Right lobe of liver (tissue), 6 donors: Measurements from ENCODE around the gene HIF3A. TPM values are rescaled to one million over a fixed set of nuclear protein-coding genes. Genes with fewer than 3 reads are reported as not detected.
"Not testable (repeated sequence)": the region's sequence is repeated elsewhere in the genome, so short reads cannot be mapped to it uniquely, and the experiment has no call there.

Experiments used
- ATAC-seq, 4 donors: fragments of 200-7000 bp; cut with Tn5 transposase; one replicate each; pipeline ENCODE4 v1.9.1; 2020; ENCODE audit warnings: mild to moderate bottlenecking in 4 of 4, moderate library complexity in 4 of 4
- DNase-seq, 3 donors: peaks; one replicate each; pipeline ENCODE4 v3.0.0-alpha.2; 2020
- H3K27ac ChIP-seq, 3 donors: fragments of 200-600 bp; one replicate each; pipeline ENCODE4 v1.8.0; 2022
- H3K27me3 ChIP-seq, 2 donors: fragments of 200-600 bp; one replicate each; pipeline ENCODE4 v1.8.0; 2022
- H3K36me3 ChIP-seq, 4 donors: fragments of 200-600 bp; sonication (generic) in 1 of 4; one replicate each; pipeline versions ENCODE4 v1.5.1 to v1.8.0; 2017 to 2022; ENCODE audit warnings: control low read depth in 1 of 4
- H3K4me1 ChIP-seq, 4 donors: fragments of 200-600 bp; sonication (generic) in 1 of 4; one replicate each; pipeline versions ENCODE4 v1.5.1 to v1.8.0; 2017 to 2022; ENCODE audit warnings: control low read depth in 1 of 4
- H3K4me3 ChIP-seq, 3 donors: fragments of 200-600 bp; one replicate each; pipeline ENCODE4 v1.8.0; 2022
- H3K9me3 ChIP-seq, 4 donors: fragments of 200-600 bp; sonication (generic) in 1 of 4; one replicate each; pipeline versions ENCODE4 v1.5.1 to v1.8.0; 2017 to 2022; ENCODE audit warnings: control low read depth in 1 of 4
- POLR2A ChIP-seq: fragments of 450-650 bp; IDR thresholded peaks from one replicate; pipeline ENCODE4 v1.6.1; 2017; ENCODE audit warnings: antibody characterized with exemption, mild to moderate bottlenecking
- WGBS: methylation state at CpG from one replicate; pipeline ENCODE4 v1.1.6; 2018; ENCODE audit warnings: low coverage, low lambda C conversion rate; ENCODE audit not compliant: insufficient coverage; ENCODE audit errors: missing lambda C conversion rate; 5-methylcytosine and 5-hydroxymethylcytosine counted together
- intact Hi-C, 2 donors: fragments of 100-400 bp; cut with DNase I; formaldehyde crosslinking; loops; one replicate each; pipeline versions ENCODE4 v1.11.2 to v1.14.1; 2022
- total RNA-seq, 6 experiments: library from RNA; depleted of rRNA in 2 of 6; stranded (reverse); fragments of >200 nt in 2 of 6; fragmentation: NEBNext Ultra II Directional in 3 of 6; extraction: Animal tissue kit (Norgen Biotek cat#: 25700) in 3 of 6; gene quantifications; one replicate each; pipeline versions ENCODE4 v1.1.0 to v1.2.4, GENCODE V29; 2016 to 2023
- TF ChIP-seq, protein P1 (sequence below), 4 donors: fragments of 200-600 bp in 3 of 4; fragments of 450-650 bp in 1 of 4; IDR thresholded peaks; one replicate each; pipeline versions ENCODE4 v1.5.1 to v1.8.0; 2016 to 2022; ENCODE audit warnings: antibody characterized with exemption in 4 of 4, mild to moderate bottlenecking in 2 of 4
- donor health status: DM: no; HTN: yes; CAD: no.
- donor health status: DM: no; HTN: no; CAD: no.
- donor health status: DM: no; HTN: no; CAD: no.
- donor health status: DM: no; HTN: yes; CAD: no.
- donor health status: DM: no; HTN: yes; CAD: no.

Gene HIF3A
- total RNA-seq, 6 experiments from 2014 or later, result 0.47 to 9.2 (median 4.5) TPM

DNA sequence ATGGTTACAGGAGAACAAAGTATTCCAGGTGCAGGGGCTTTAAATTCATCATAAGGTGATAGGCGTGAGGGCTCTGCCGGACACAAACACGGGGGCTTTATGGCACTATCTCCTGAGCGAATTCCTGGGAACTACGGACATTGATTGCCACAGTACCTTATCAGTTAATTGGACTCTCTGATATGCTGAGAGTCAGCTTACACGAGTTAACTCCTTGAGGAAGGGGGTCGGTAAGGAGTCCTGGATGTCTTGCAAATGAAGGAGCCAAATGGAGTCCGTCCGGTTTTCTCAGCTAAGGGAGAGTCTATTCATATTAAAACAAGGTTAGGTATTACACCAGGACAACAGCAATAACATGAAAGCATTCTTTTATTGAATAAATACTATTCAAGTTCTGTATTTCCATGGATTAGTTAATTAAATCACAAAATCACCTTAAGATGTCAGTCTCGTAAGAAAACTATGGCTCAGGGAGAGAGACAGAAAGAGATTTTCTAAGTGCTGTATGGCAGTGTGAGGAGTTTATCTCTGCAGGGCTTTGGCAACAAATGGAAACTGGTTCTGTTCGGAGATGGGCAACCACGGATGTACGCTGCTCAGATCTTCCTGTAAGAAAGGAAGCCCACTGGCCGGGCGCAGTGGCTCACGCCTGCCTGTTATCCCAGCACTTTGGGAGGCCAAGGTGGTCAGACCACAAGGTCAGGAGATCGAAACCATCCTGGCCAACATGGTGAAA is 26.2 kb upstream of the HIF3A start:
- 21% methylated on average over 17 of the region's 17 CpGs for WGBS
- no peaks in the 10 kb centered on the region for H3K4me1 ChIP-seq
- no peak overlapping the region for H3K4me3 ChIP-seq
- H3K36me3 ChIP-seq, result no peaks in the 10 kb centered on the region
- no peak overlapping the region for H3K27ac ChIP-seq
- DNase-seq, result no peak
- no peaks in the 10 kb centered on the region for H3K27me3 ChIP-seq
- ATAC-seq, result no peak
- H3K9me3 ChIP-seq, result no peaks in the 10 kb centered on the region
- TF ChIP-seq, protein P1, sequence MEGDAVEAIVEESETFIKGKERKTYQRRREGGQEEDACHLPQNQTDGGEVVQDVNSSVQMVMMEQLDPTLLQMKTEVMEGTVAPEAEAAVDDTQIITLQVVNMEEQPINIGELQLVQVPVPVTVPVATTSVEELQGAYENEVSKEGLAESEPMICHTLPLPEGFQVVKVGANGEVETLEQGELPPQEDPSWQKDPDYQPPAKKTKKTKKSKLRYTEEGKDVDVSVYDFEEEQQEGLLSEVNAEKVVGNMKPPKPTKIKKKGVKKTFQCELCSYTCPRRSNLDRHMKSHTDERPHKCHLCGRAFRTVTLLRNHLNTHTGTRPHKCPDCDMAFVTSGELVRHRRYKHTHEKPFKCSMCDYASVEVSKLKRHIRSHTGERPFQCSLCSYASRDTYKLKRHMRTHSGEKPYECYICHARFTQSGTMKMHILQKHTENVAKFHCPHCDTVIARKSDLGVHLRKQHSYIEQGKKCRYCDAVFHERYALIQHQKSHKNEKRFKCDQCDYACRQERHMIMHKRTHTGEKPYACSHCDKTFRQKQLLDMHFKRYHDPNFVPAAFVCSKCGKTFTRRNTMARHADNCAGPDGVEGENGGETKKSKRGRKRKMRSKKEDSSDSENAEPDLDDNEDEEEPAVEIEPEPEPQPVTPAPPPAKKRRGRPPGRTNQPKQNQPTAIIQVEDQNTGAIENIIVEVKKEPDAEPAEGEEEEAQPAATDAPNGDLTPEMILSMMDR (IDR thresholded peaks at IDR 0.05), result no peak
- no peak for TF ChIP-seq POLR2A
- intact Hi-C loops, result loop anchor here in 1 of 2 donors (10.0 kb wide), 1 partner anchor 224 kb away; the partner anchor contains the start of gene PNMA8B

DNA sequence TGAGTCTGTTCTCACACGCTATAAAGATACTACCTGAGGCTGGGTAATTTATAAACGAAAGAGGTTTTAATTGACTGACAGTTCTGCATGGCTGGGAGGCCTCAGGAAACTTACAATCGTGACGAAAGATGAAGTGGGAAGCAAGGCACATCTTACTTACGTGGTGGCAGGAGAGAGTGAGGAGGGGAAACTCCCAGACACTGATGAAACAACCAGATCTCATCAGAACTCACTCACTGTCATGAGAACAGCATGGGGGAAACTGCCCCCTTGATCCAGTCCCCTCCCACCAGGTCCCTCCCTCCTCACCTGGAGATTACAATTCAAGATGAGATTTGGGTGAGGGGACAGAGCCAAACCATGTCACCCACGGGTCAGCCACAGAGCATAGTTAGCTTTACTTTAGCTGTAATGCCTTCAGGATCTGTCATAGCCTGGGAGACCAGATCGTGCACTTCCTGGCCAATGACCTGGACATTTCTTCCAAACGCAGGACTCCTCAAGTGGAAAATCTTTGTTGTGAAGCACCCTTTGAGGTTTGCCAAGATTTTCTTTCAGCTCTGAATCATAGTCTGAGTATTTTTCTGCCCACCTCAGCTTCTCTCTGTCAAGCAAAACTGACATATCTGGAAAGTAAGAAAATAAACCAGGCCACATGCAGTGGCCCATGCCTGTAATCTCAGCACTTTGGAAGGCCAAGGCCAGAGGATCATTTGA is 25.2 kb upstream of the HIF3A start:
- DNase-seq (no peak), ATAC-seq (no peak)
- Histone ChIP-seq H3K36me3 (no peaks in the 10 kb centered on the region), H3K27ac (no peak overlapping the region), H3K9me3 (no peaks in the 10 kb centered on the region), H3K27me3 (no peaks in the 10 kb centered on the region), H3K4me1 (no peaks in the 10 kb centered on the region), H3K4me3 (no peak overlapping the region)
- intact Hi-C loops, result loop anchor here in 1 of 2 donors (10.0 kb wide), 1 partner anchor 223 kb away; the partner anchor contains the start of gene PNMA8B
- 30% methylated on average over 7 of the region's 8 CpGs for WGBS
- TF ChIP-seq, protein P1 (IDR thresholded peaks at IDR 0.05), result no peak
- TF ChIP-seq POLR2A, result no peak

DNA sequence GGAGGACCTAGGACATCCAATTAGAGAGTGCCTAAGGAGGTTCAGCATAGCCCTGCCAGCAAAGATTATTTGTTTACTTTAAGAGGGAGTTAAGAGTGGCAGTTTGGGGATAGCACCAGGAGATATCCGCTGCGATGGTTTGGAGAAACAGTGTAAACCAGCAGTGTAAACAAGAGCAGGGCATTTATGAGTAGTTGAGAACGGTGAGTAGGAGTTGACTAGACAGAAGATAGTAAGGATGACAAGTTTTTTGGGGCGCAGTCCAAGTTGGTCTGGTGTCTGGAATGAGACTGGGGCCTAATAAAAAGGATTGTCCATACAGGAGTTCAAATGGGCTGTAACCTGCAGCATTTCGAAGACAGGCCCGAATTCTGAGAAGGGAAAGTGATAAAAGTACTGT is 22.9 kb upstream of the HIF3A start:
- WGBS, result 75% methylated on average over 6 of the region's 6 CpGs
- not testable (repeated sequence) for ATAC-seq, H3K36me3 ChIP-seq, H3K4me1 ChIP-seq, DNase-seq, H3K27ac ChIP-seq, H3K9me3 ChIP-seq, H3K4me3 ChIP-seq, H3K27me3 ChIP-seq
- intact Hi-C loops, result loop anchor here in 1 of 2 donors (10.0 kb wide), 1 partner anchor 221 kb away; the partner anchor contains the start of gene PNMA8B

DNA sequence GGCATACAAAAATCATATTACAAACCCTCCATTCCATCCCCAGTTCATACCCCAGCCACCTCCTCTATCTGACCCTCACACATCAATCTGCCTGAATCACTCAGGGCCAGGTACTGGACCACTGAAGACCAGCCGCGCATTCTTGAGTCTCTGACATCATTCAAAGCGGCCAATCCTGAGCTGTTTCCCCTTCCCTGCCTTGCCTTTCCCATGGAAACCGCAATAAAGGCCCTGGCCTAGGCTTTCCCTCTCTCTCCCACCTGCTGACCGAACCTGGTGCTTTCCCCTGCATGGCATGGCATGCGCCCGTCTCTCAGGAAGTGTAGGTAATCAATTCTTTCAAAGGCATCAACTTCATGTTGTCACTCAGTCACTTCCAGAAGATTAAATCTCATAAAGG is 17.7 kb upstream of the HIF3A start:
- DNase-seq (no peak), ATAC-seq (no peak)
- Histone ChIP-seq H3K4me1 (no peaks in the 10 kb centered on the region), H3K4me3 (no peak overlapping the region), H3K9me3 (no peaks in the 10 kb centered on the region), H3K27me3 (no peaks in the 10 kb centered on the region), H3K27ac (no peak overlapping the region), H3K36me3 (no peaks in the 10 kb centered on the region)
- TF ChIP-seq POLR2A, result no peak
- TF ChIP-seq, protein P1 (IDR thresholded peaks at IDR 0.05), result no peak
- intact Hi-C loops, result loop anchor here in 1 of 2 donors (10.0 kb wide), 1 partner anchor 216 kb away; the partner anchor contains the start of gene PNMA8B
- WGBS, result 62% methylated on average over 7 of the region's 7 CpGs

DNA sequence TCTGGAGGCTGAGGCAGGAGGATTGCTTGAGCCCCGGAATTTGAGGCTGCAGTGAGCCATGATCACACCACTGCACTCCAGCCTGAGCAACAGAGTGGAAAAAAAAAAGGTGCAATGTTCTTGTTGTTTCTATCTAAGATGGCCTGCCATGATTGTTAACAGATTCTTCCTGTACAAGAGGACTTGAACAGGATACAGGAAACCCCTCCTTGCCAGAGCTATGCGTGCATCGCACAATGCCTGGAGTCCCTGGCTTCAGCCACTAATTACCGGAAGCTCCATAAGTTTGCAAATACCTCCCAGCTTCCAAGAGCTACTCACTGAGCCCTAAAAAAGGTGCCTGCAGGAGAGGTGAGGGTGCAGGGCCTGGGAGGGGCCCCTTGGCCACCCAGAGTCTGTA is 13.1 kb upstream of the HIF3A start:
- ATAC-seq (peak; percentile 46 to 66 (median 58)), DNase-seq (no peak)
- intact Hi-C loops, result loop anchor here (10.0 kb wide), 3 partner anchors 61 to 211 kb away; partner anchors contain the start of genes PNMA8B (in 1 of the 2) and PPP5C (in 1 of the 2)
- WGBS, result 55% methylated on average over 1 of the region's 4 CpGs
- H3K9me3 ChIP-seq, result no peaks in the 10 kb centered on the region
- TF ChIP-seq, protein P1 (IDR thresholded peaks at IDR 0.05), result no peak
- no peak for TF ChIP-seq POLR2A
- H3K4me1 ChIP-seq, result no peaks in the 10 kb centered on the region
- H3K27me3 ChIP-seq, result no peaks in the 10 kb centered on the region
- no peak overlapping the region for H3K27ac ChIP-seq
- H3K36me3 ChIP-seq, result no peaks in the 10 kb centered on the region
- H3K4me3 ChIP-seq, result no peak overlapping the region
